Tibial artery (tissue), 4 donors: ENCODE measurements around the gene SLC6A6.

ENCODE experiments used
- DNase-seq, 2 donors: peaks; one replicate each; pipeline ENCODE4 v3.0.0-alpha.2; 2019
- H3K27ac ChIP-seq, 2 donors: fragments of 200-600 bp; sonication (generic) in 1 of 2; 1 replicate in 1 of 2; 2 replicates in 1 of 2; pipeline ENCODE4 v1.5.1; 2018 to 2019; ENCODE audit warnings: mild to moderate bottlenecking in 1 of 2
- H3K27me3 ChIP-seq, 2 donors: fragments of 200-600 bp; sonication (generic) in 1 of 2; one replicate each; pipeline versions ENCODE4 v1.5.1 to v1.6.0; 2016 to 2019
- H3K36me3 ChIP-seq, 3 donors: fragments of 200-600 bp; sonication (generic) in 2 of 3; one replicate each; pipeline ENCODE4 v1.5.1; 2016 to 2019; ENCODE audit warnings: mild to moderate bottlenecking in 2 of 3
- H3K4me1 ChIP-seq, 4 donors: fragments of 200-600 bp; sonication (generic) in 2 of 4; 1 replicate in 3 of 4; 2 replicates in 1 of 4; pipeline ENCODE4 v1.5.1; 2016 to 2019
- H3K4me3 ChIP-seq, 2 donors: fragments of 200-600 bp; sonication (generic) in 1 of 2; 1 replicate in 1 of 2; 2 replicates in 1 of 2; pipeline ENCODE4 v1.5.1; 2018 to 2019; ENCODE audit warnings: mild to moderate bottlenecking in 2 of 2
- H3K9me3 ChIP-seq, 3 donors: fragments of 200-600 bp; sonication (generic) in 1 of 3; one replicate each; pipeline ENCODE4 v1.5.1; 2016 to 2019
- CTCF ChIP-seq, 2 experiments: fragments of 200-600 bp in 1 of 2; fragments of 450-650 bp in 1 of 2; IDR thresholded peaks; one replicate each; pipeline ENCODE4 v1.5.1; 2017 to 2019; ENCODE audit warnings: antibody characterized with exemption in 2 of 2, mild to moderate bottlenecking in 1 of 2, moderate library complexity in 1 of 2
- intact Hi-C: fragments of 100-400 bp; cut with DNase I; formaldehyde crosslinking; loops from one replicate; pipeline ENCODE4 v1.15.0; 2023; ENCODE audit warnings: low total_unique reads

The SLC6A6 gene

GRCh38 chr3:14401692-14402303, 608 bp upstream of the SLC6A6 start:
- H3K9me3 ChIP-seq, result no peaks in the 10 kb centered on the region
- intact Hi-C loops, result loop anchor here (2.0 kb wide), 2 partner anchors 31 to 51 kb away; no protein-coding TSS in a partner anchor
- no peaks in the 10 kb centered on the region for H3K36me3 ChIP-seq
- H3K4me3 ChIP-seq, result peak overlapping the region; percentile 85 to 88
- peaks cover 0 to 43% (median 38%) of the 10 kb centered on the region in 4 donors for H3K4me1 ChIP-seq
- no peaks in the 10 kb centered on the region for H3K27me3 ChIP-seq
- H3K27ac ChIP-seq, result peak overlapping the region; percentile 69 to 79
- no peak for TF ChIP-seq CTCF (IDR thresholded peaks at IDR 0.05)
- DNase-seq, result no peak

GRCh38 chr3:14403619-14404155, 1.3 kb downstream of the SLC6A6 start:
- H3K36me3 ChIP-seq, result no peaks in the 10 kb centered on the region
- no peak for TF ChIP-seq CTCF (IDR thresholded peaks at IDR 0.05)
- peak overlapping the region; percentile 69 to 79 for H3K27ac ChIP-seq
- intact Hi-C loops, result loop anchor here (2.0 kb wide), 2 partner anchors 29 to 49 kb away; no protein-coding TSS in a partner anchor
- DNase-seq, result peak; percentile 39 to 86
- H3K9me3 ChIP-seq, result no peaks in the 10 kb centered on the region
- H3K27me3 ChIP-seq, result no peaks in the 10 kb centered on the region
- peaks cover 0 to 43% (median 38%) of the 10 kb centered on the region in 4 donors for H3K4me1 ChIP-seq
- peak overlapping the region; percentile 85 to 88 for H3K4me3 ChIP-seq

GRCh38 chr3:14404186-14404585, 1.8 kb downstream of the SLC6A6 start:
- peak overlapping the region; percentile 69 to 79 for H3K27ac ChIP-seq
- H3K9me3 ChIP-seq, result no peaks in the 10 kb centered on the region
- H3K36me3 ChIP-seq, result no peaks in the 10 kb centered on the region
- no peaks in the 10 kb centered on the region for H3K27me3 ChIP-seq
- peaks cover 0 to 43% (median 38%) of the 10 kb centered on the region in 4 donors for H3K4me1 ChIP-seq
- TF ChIP-seq CTCF (IDR thresholded peaks at IDR 0.05), result no peak
- H3K4me3 ChIP-seq, result peak overlapping the region; percentile 85 to 88
- intact Hi-C loops, result no loop called here
- DNase-seq, result no peak

- no peaks in the 10 kb centered on the region for H3K9me3 ChIP-seq
- no peaks in the 10 kb centered on the region for H3K36me3 ChIP-seq
- H3K4me1 ChIP-seq, result peaks cover 0 to 43% (median 38%) of the 10 kb centered on the region in 4 donors
- DNase-seq, result no peak
- no peaks in the 10 kb centered on the region for H3K27me3 ChIP-seq
- peak overlapping the region; percentile 69 to 79 for H3K27ac ChIP-seq
- peak overlapping the region; percentile 85 to 88 for H3K4me3 ChIP-seq
- no peak for TF ChIP-seq CTCF (IDR thresholded peaks at IDR 0.05)
- intact Hi-C loops, result no loop called here
Observed at GRCh38 chr3:14404631-14405359, 2.4 kb downstream of the SLC6A6 start.

- Histone ChIP-seq H3K27ac (peak overlapping the region; percentile 19 to 46), H3K9me3 (no peaks in the 10 kb centered on the region), H3K36me3 (no peaks in the 10 kb centered on the region), H3K4me1 (peaks cover 0 to 44% (median 43%) of the 10 kb centered on the region in 4 donors), H3K27me3 (no peaks in the 10 kb centered on the region), H3K4me3 (no peak overlapping the region)
- no peak for TF ChIP-seq CTCF (IDR thresholded peaks at IDR 0.05)
- no peak for DNase-seq
- intact Hi-C loops, result no loop called here
Observed at GRCh38 chr3:14405360-14406238, 3.2 kb downstream of the SLC6A6 start.
